T-helper 2 cell treated with Interferon-gamma antibody and Interleukin-4, amounts not matched to agents 100 ng/mL and 5 ng/mL, for 36 hours (primary cell): ENCODE results near the gene N4BP2L1. TPM values are rescaled to one million over a fixed set of nuclear protein-coding genes. Genes with fewer than 3 reads are reported as not detected.
"Not testable (repeated sequence)": the region's sequence is repeated elsewhere in the genome, so short reads cannot be mapped to it uniquely, and the experiment has no call there.

ENCODE experiments used
- intact Hi-C: fragments of 100-400 bp; cut with micrococcal nuclease; formaldehyde crosslinking; loops from one replicate; pipeline ENCODE4 v1.15.1; 2023
- total RNA-seq: library from RNA; stranded (reverse); gene quantifications from 2 replicates; pipeline ENCODE4 v1.2.3, GENCODE V29; 2022

Gene N4BP2L1
- total RNA-seq, 1 donor from 2014 or later = 22.6 TPM

DNA sequence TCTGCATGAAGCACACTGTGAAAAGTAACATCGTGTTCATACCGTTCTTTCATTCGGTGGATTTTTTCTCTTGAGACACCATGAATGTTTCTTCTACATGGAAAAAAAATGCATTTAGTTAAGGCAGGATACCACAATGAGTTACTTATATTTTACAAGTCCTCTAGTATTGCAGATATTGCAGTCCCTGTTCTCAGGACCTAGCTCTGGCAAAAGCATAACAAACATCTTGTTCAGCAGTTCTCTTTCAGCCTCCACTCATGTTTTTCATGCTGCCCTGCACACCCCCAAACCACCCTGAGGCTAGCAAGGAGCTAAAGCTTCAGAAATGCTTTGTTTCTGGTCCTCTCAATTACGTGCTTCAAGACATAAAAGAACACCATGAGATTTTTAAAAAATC is 24.8 kb downstream of the N4BP2L1 start:
- intact Hi-C loops = no loop called here

DNA sequence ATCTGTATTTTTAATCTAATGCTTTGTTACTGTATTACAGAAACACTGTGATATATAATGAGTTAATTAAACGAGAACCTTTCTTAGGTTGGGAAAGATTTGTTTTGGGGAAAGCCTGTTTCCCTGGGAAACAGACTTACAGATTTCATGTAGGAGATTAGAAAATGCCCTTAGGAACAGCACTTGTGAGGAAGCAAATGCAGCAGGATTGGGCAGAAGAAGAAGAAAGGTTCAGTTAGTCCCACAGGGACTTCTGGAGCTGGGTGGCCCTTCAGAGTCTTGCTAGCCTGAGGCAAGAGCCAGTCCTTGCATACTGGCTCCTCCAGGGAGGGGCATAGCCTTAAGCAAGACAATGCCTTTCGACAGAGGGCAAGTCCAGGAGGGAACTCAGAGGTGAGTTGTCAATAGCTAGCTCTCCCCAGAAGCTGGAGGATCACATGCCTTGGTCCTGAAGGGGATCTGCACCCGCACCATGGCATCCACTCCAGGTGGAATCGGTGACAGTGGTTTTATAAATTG is 36.8 kb downstream of the N4BP2L1 start:
- intact Hi-C loops = no loop called here

DNA sequence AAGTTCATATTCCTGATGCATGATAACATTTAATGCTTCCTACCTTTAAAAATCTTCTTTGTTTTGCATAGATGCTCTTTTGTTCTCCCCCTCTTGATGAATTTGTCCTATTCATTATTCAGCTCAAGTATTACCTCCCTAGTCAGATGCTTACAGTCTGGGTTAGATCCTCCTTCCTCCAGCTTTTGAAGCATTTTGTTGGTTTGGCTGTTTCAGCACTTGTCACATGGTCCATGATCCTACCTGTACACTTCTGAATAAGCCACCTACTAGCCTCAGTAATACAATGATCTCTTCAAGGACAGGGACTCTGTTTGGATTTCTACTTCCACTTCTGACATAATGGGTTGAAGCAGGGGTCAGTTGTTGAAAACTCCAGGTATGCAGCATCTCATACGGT is 37.4 kb downstream of the N4BP2L1 start:
- intact Hi-C loops = no loop called here

DNA sequence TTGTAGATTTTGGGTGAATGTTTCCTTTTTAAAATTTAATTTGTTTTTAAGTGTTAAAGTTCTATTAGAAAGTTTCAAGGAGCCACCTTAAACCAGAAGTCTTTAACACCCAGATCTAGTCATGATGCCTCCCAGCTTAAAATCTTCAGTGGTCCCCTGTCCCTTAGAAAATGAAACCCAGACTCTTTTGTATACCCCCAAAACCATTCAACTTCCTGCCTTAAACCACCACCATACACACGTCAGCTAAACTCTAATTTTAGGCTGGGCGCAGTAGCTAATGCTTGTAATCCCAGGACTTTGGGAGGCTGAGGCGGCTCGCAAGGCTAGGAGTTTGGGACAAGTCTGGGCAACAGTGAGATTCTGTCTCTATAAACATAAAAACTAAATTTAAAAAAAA is 37.9 kb downstream of the N4BP2L1 start:
- intact Hi-C loops = no loop called here

DNA sequence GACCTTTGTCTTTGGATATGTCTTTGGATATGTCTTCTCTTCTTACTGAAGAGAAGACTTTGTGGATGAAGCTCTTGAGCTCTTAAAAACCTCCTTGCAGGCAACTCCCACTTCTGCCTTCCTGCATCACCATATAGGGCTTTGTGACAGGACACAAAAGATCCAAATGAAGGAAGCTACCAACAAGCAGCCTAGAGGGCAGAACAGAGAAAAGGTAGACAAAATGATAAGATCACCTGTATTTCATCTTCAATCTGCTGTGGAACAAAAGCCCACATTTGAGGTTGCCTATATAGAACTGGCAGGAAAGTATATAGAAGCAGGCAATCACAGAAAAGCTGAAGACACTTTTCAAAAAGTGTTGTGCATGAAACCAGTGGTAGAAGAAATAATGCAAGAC is 42.5 kb downstream of the N4BP2L1 start:
- intact Hi-C loops = no loop called here

DNA sequence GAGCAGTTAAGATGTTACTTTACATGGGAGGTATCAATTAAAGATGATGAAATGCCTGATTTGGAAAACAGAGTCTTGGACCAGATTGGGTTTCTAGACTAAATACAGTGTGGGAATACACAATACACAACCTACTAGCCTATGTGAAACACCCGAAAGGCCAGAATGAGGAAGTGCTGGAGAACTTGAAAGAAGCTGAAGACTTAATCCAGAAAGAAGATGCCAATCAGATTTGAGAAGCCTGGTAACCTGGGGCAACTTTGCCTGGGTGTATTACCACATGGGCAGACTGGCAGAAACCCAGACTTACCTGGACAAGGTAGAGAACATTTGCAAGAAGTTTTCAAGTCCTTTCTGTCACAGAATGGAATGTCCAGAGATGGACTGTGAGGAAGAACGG is 43.2 kb downstream of the N4BP2L1 start:
- intact Hi-C loops = loop anchor here (5.0 kb wide), 1 partner anchor 43 kb away; the partner anchor contains the start of gene N4BP2L1

DNA sequence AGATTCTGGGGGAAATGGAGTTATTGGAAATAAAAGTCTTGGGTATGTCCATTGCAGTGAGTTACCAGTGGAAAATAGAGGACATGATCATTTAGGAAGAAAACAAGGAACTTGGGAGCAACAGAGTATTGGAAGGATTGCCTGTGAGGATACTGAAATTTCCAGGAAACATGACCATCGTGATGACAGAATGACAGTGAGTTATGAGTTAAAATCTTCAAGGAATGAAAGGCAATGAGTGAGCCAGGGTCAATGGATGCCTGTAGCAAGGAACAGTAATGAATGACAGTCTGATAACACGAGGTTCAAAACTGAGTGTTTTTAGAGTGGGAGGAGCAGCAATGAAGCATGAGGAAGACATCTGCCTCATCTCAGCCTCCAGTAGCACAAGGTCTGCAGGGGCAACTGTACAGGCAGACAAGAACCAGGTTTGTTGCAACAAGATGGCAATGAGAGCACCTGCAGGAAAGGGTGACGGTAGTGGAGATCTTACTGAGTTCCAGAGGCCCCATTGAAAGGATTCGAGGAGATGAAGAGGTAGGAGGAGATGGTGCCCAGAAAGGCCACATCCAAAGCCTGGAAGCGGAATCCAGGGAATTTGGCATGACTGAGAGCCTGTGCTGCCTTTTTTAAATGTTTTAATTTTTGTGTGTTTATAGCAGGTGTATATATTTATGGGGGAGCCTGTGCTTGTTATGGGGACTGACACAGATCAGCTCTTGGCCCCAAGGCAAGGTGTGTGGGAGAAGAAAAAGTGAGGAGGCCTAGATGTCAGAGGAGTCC is 43.9 kb downstream of the N4BP2L1 start:
- intact Hi-C loops = loop anchor here (5.0 kb wide), 1 partner anchor 43 kb away; the partner anchor contains the start of gene N4BP2L1

DNA sequence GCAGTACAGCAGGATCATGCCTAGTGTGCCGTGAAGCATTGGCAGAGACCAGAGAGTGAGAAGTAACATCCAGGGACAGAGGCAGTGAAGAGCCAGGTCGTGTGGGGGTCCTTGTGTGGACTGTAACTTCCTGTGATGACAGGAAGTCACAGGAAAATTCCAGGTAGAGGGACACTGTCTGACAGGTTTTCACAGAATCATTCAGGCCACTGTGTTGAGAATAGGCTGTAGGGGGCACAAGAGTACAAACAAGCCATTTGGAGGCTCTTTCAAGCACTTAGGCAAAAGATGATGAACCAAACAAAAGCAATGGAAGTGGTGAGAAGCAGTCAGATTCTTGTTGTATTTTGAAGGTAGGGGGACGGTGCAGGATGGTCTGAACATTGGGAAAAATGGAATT is 46.4 kb downstream of the N4BP2L1 start:
- intact Hi-C loops = loop anchor here (1.0 to 5.0 kb wide), 4 partner anchors 46 to 269 kb away; partner anchors contain the start of gene N4BP2L1

DNA sequence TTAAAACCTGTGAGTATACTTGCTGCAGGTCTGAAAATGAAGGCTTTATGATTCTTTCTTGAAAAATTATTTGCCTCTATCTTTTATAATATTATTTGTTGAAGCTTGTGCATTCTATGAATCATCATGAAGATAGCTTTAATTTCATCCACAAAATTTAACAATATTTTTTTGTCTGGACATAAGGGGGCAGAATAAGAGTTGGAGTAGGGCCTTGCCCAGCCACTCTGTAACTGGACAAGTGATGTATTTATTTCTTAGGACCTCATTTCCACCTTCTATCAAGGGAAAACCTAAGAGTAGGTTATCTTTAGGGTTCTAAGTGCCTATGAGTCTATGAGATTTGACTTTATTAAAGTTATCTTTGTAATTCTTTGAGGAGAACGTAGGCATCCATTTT is 49.9 kb downstream of the N4BP2L1 start:
- intact Hi-C loops = no loop called here

DNA sequence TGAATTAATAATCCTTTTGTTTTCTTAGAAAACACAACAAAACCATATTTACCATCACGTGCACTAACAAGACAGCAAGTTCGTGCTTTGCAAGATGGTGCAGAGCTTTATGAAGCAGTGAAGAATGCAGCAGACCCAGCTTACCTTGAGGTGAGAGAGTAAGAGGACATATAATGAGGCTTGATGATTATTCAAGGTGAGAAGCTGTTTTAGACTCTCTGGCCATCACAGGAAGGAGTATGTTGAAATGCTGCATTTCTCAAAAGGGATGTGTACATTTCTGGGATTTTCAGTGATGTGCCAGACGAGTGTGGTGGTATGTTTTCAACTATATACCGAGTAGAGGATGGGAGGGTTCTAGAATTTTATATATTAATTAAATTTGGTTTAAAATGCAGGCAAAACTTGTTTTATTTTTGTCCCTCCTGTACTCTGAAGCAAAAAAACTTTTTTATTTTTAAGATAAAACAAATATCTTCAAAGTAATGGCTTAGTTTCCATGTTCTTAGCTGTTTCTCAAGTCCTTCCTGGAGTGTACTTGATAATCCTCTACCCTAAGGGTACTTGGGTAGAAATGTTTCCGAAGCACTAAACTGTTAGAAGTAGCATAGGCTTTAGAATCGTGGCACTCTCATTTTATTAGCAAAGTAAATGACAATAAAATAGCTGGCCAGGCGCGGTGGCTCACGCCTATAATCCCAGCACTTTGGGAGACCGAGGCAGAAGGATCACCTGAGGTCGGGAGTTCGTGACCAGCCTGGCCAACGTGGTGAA is 51.1 kb downstream of the N4BP2L1 start:
- intact Hi-C loops = no loop called here

DNA sequence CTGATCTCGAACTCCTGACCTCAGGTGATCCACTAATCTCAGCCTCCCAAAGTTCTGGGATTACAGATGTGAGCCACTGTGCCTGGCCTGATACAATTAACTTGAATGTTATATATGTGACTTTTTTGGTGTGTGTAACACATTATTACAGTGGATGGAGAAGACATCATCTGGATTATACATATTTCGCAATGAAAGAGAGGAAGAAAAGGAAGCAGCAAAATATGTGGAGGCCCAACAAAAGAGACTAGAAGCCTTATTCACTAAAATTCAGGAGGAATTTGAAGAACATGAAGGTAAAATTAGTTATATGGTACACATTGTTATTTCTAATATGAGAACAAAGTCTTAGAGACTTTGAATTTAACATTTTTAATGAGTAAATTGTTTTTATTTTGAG is 57.1 kb downstream of the N4BP2L1 start:
- intact Hi-C loops = no loop called here

DNA sequence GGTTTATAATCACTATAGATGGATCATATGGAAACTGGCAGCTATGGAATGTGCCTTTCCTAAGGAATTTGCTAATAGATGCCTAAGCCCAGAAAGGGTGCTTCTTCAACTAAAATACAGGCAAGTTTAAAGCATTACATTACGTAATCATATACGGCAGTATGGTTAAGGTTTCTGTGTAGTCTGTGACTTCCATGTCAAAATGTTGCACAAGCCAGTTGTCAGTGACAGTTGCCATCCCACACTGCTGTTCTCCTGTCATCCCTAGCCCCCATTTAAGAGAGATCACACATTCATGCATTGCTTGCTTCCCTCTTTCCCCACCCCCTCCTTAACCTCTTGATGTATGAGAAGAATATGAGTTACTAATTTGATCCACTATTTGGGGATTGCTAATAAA is 65.4 kb downstream of the N4BP2L1 start:
- intact Hi-C loops = no loop called here

DNA sequence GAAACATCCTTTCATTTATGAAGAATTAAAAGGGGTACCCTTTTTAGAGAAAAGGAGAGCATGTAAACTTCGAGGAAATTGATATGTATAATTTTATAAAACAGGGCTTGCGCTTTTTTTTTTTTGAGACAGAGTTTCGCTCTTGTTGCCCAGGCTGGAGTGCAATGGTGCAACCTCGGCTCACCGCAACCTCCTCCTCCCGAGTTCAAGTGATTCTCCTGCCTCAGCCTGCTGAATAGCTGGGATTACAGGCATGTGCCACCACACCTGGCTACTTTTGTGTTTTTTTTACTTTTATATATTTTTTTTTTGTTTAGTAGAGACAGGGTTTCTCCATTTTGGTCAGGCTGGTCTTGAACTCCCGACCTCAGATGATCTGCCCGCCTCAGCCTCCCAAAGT is 72.0 kb downstream of the N4BP2L1 start:
- intact Hi-C loops = not testable (repeated sequence)

DNA sequence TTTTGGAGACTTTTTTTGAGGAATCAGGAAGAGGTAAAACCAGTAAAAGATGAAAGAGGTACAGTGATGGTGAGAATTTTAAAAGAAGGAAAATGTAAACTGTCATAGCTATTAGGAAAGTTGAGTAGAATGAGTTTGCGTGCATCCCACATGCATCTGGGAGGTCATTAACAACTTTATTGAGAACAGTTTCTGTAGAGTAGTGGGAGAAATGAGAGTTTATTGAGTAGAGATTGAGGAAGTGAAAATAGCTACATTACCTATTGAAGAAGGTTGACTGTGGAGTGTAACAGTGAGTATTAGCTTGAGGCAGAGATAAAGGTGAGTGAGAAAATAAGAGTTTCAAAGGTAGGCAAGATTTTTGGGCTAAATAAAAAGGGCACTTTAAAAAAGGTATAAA is 73.9 kb downstream of the N4BP2L1 start:
- intact Hi-C loops = no loop called here

DNA sequence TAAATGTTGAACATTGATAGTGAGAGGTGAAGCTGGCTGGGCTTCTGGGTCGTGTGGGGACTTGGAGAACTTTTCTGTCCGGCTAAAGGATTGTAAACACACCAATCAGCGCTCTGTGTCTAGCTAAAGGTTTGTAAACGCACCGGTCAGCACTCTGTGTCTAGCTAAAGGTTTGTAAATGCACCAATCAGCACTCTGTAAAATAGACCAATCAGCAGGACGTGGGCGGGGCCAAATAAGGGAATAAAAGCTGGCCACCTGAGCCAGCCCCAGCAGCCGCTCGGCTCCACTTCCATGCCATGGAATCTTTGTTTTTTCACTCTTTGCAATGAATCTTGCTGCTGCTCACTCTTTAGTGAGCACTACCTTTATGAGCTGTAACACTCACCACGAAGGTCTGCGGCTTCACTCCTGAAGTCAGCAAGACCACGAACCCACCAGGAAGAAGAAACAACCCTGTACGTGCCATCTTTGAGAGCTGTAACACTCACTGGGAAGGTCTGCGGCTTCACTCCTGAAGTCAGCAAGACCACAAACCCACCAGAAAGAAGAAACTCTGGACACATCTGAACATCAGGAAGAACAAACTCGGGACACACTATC is 77.0 kb downstream of the N4BP2L1 start:
- intact Hi-C loops = not testable (repeated sequence)

Other genes with a start within 250 kb of the N4BP2L1 start
- gene ZAR1L, start 112.8 kb downstream of the N4BP2L1 start, total RNA-seq = not detected in 2 replicates
- 24.7 and 25.3 TPM in 2 replicates for gene BRCA2, start 112.6 kb downstream of the N4BP2L1 start, total RNA-seq
- 116 and 122 TPM in 2 replicates for gene N4BP2L2, start 110.7 kb upstream of the N4BP2L1 start, total RNA-seq
- 69.4 and 74.3 TPM in 2 replicates for gene PDS5B, start 158.3 kb upstream of the N4BP2L1 start, total RNA-seq